Fibroblast of the aortic adventitia (primary cell): ENCODE data around the gene ATL3. TPM values are rescaled to one million over a fixed set of nuclear protein-coding genes. Genes with fewer than 3 reads are reported as not detected.

ENCODE experiments used
- DNase-seq: peaks from one replicate; pipeline ENCODE4 v3.0.0-alpha.2; 2010; ENCODE audit warnings: low read depth
- H3K4me3 ChIP-seq: 2 replicates; pipeline ENCODE4 v1.5.1; 2011; ENCODE audit warnings: low read depth, mild to moderate bottlenecking, control low read depth, low read length, moderate library complexity
- total RNA-seq: library from RNA; depleted of rRNA; stranded (reverse); fragments of >200 nt; gene quantifications from 2 replicates; pipeline ENCODE4 v1.2.3, GENCODE V29; 2012; ENCODE audit warnings: low replicate concordance
- TF ChIP-seq, protein P1 (sequence below): IDR thresholded peaks from 2 replicates; pipeline ENCODE4 v1.5.1; 2011; ENCODE audit warnings: mild to moderate bottlenecking, low read length, control low read depth, inconsistent platforms; ENCODE audit not compliant: insufficient read depth

Gene ATL3, protein sequence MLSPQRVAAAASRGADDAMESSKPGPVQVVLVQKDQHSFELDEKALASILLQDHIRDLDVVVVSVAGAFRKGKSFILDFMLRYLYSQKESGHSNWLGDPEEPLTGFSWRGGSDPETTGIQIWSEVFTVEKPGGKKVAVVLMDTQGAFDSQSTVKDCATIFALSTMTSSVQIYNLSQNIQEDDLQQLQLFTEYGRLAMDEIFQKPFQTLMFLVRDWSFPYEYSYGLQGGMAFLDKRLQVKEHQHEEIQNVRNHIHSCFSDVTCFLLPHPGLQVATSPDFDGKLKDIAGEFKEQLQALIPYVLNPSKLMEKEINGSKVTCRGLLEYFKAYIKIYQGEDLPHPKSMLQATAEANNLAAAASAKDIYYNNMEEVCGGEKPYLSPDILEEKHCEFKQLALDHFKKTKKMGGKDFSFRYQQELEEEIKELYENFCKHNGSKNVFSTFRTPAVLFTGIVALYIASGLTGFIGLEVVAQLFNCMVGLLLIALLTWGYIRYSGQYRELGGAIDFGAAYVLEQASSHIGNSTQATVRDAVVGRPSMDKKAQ
- total RNA-seq, result 298 and 320 TPM in 2 replicates

DNA sequence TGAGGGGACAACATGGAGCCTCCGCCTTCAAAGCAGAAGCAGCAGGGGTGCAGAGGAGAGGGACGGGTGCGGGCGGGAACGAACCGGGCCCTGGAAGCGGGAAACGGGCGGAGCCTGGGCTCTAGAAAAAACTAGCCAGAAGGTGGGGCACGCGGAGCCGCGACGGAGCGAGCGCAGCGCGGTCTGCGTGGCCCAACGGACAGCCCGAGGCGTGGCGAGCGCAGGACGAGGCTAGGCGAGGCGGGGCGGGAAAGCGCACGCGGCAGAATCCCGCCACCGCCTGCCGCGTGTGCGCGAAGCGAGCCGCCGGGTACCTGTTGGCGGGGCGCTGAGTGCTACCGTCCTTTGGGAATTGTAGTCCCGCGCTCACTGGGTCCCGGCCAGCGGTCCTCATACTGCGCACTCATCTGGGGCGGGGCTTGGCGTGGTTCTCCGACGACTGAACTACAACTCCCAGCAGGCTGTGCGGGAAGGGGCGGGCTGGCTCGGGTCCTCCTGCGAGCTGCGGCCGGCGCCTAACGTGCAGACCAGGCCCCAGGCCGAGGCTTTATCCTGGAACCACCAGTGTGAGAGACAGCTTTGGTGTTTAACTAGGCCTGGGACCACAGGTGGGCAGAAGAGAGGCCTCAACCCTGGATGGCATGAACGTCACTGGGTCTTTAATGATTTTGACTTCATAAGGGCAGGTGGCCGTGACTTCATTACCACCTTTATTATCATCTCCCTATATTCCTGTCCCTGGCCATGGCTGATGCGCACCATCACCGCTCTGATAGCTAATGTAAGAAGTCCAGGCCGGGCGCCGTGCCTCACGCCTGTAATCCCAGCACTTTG is at the start of gene ATL3:
Gene ATL3 (minus strand): TSS at position 55 of the 834 bp plus-strand sequence. CDS start 41 bp downstream, at position 14.
- DNase-seq, result peak; percentile 93
- peak within 1 kb of the TSS; percentile 76 for H3K4me3 ChIP-seq
- TF ChIP-seq, protein P1, sequence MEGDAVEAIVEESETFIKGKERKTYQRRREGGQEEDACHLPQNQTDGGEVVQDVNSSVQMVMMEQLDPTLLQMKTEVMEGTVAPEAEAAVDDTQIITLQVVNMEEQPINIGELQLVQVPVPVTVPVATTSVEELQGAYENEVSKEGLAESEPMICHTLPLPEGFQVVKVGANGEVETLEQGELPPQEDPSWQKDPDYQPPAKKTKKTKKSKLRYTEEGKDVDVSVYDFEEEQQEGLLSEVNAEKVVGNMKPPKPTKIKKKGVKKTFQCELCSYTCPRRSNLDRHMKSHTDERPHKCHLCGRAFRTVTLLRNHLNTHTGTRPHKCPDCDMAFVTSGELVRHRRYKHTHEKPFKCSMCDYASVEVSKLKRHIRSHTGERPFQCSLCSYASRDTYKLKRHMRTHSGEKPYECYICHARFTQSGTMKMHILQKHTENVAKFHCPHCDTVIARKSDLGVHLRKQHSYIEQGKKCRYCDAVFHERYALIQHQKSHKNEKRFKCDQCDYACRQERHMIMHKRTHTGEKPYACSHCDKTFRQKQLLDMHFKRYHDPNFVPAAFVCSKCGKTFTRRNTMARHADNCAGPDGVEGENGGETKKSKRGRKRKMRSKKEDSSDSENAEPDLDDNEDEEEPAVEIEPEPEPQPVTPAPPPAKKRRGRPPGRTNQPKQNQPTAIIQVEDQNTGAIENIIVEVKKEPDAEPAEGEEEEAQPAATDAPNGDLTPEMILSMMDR, result peak; percentile 12

DNA sequence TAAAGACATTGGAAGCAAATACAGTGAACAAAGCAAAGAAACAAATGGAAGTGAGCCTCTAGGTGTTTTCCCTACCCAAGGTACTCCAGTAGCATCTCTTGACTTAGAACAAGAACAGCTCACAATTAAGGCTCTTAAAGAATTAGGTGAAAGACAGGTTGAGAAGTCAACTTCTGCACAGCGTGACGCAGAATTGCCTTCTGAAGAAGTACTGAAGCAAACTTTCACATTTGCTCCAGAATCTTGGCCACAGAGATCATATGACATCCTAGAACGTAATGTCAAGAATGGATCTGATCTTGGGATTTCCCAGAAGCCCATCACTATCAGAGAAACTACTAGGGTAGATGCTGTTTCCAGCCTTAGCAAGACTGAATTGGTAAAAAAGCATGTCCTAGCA is 49.4 kb upstream of the ATL3 start:
- DNase-seq, result no peak
- H3K4me3 ChIP-seq, result no peak overlapping the region
- TF ChIP-seq, protein P1, result no peak

DNA sequence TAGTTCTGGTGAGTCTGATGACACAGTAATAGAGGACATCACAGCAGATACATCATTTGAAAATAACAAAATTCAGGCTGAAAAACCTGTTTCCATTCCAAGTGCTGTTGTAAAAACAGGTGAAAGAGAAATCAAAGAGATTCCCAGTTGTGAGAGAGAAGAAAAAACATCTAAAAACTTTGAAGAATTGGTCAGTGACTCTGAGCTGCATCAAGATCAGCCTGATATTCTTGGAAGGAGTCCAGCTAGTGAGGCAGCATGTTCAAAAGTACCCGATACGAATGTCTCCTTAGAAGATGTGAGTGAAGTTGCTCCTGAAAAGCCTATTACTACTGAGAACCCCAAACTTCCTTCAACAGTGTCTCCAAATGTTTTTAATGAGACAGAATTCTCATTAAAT is 48.8 kb upstream of the ATL3 start:
- no peak overlapping the region for H3K4me3 ChIP-seq
- peak; percentile 65 for DNase-seq
- TF ChIP-seq, protein P1, result no peak

DNA sequence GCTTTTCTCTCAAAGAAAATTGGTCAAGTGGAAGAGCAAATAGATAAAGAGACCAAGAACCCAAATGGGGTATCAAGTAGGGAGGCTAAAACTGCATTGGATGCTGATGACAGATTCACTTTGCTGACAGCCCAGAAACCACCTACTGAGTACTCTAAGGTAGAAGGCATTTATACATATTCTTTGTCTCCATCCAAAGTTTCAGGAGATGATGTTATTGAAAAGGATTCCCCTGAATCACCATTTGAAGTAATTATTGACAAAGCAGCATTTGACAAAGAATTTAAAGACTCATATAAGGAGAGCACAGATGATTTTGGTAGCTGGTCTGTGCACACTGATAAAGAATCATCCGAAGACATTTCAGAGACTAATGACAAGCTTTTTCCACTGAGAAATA is 47.8 kb upstream of the ATL3 start:
- DNase-seq, result no peak

DNA sequence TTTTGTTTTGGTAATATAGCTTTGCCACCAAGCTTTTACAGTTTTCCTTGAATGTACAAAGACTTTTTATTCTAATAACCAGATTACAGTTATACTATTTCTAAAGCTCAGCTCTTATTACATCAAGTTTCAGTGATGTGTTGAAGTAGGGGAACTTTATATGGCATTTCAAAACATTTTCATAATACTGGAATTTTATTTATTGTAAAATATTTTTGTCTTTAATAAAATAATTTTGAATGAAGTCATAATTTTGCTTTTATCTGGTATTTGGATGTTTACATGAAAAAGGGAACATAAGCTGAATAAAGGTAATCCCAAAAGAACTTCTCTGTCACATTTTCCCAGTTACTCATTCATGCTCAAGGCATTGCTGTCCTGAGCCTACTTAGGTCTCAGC is 44.9 kb upstream of the ATL3 start:
- DNase-seq, result no peak
- TF ChIP-seq, protein P1, result no peak

More for the DNA sequence above, 47.8 kb upstream of the ATL3 start:
- H3K4me3 ChIP-seq, result no peak overlapping the region
- TF ChIP-seq, protein P1, result no peak

DNA sequence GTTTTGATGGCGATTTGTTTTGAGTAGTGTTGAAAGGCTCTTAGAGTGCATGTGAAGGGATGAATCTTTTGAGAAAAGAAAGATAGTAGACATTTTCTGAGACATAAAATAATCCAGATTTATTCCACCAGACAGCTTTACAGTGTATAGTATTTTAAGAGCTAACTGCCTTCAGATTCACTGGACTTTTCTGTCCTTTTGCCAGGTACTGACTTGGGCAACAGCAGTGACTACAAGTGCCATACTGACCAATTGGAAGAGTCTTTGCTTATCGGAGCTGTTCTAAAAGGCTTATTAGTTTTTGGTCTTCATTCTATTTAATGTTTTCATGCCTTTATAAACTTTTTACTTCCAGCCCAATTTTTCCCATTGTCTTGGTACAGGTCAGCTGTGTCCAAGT is 42.6 kb upstream of the ATL3 start:
- H3K4me3 ChIP-seq, result no peak overlapping the region
- TF ChIP-seq, protein P1, result no peak
- DNase-seq, result peak; percentile 54

More for the DNA sequence above, 44.9 kb upstream of the ATL3 start:
- H3K4me3 ChIP-seq, result no peak overlapping the region
